Stimulated activated CD8-positive, alpha-beta memory T cell treated with anti-CD3 and anti-CD28 coated beads, Interleukin-7, amount 100 ng/mL, for 1 hour (primary cell): Measurements from ENCODE around the gene SNX14.
"Not testable (repeated sequence)": the region's sequence is repeated elsewhere in the genome, so short reads cannot be mapped to it uniquely, and the experiment has no call there.

ENCODE experiments used
- DNase-seq, 2 donors: peaks; one replicate each; pipeline ENCODE4 v3.0.0-alpha.2; 2020; ENCODE audit warnings: low read depth in 2 of 2

Gene SNX14

GRCh38 chr6:85593438-85594196, at the start of gene SNX14:
TSS of gene SNX14 (minus strand) at chr6:85593858. CDS start at chr6:85593718, 140 bp downstream.
- DNase-seq = peak; percentile 49 to 59

GRCh38 chr6:85642774-85643536, 49.3 kb upstream of the SNX14 start, which contains the start of gene SYNCRIP:
TSS of gene SYNCRIP (minus strand) at chr6:85642886. CDS start at chr6:85641439, 1,447 bp downstream.
- DNase-seq = peak; percentile 93 to 96

GRCh38 chr6:85641897-85642773, 48.5 kb upstream of the SNX14 start:
- peak; percentile 17 to 24 for DNase-seq

- DNase-seq = no peak
Observed at GRCh38 chr6:85641522-85641896, 47.9 kb upstream of the SNX14 start.

GRCh38 chr6:85640821-85641220, 47.2 kb upstream of the SNX14 start:
- DNase-seq = no peak

GRCh38 chr6:85637579-85637978, 43.9 kb upstream of the SNX14 start:
- no peak for DNase-seq

GRCh38 chr6:85632164-85632942, 38.7 kb upstream of the SNX14 start:
- no peak for DNase-seq

- not testable (repeated sequence) for DNase-seq
Observed at GRCh38 chr6:85631117-85631516, 37.5 kb upstream of the SNX14 start.

GRCh38 chr6:85628353-85628752, 34.7 kb upstream of the SNX14 start:
- DNase-seq = no peak

GRCh38 chr6:85620308-85620707, 26.6 kb upstream of the SNX14 start:
- DNase-seq = no peak

GRCh38 chr6:85614780-85615179, 21.1 kb upstream of the SNX14 start:
- no peak for DNase-seq

- no peak for DNase-seq
Observed at GRCh38 chr6:85612690-85613474, 19.2 kb upstream of the SNX14 start.

- no peak for DNase-seq
Observed at GRCh38 chr6:85610182-85610895, 16.7 kb upstream of the SNX14 start.

GRCh38 chr6:85602100-85602499, 8.4 kb upstream of the SNX14 start:
- DNase-seq = no peak

GRCh38 chr6:85600713-85601313, 7.2 kb upstream of the SNX14 start:
- no peak for DNase-seq

GRCh38 chr6:85594197-85594930, 706 bp upstream of the SNX14 start:
- DNase-seq = peak in 1 of 2 donors; percentile 5

GRCh38 chr6:85592033-85592432, 1.6 kb downstream of the SNX14 start:
- DNase-seq = no peak

GRCh38 chr6:85591207-85591606, 2.5 kb downstream of the SNX14 start:
- DNase-seq = no peak

GRCh38 chr6:85585741-85586140, 7.9 kb downstream of the SNX14 start:
- DNase-seq = no peak
